Caki2 (cell line): ENCODE data around the gene STMND1. TPM values are rescaled to one million over a fixed set of nuclear protein-coding genes. Genes with fewer than 3 reads are reported as not detected.

Experiments used
- DNase-seq: peaks from one replicate; pipeline ENCODE4 v3.0.0-alpha.2; 2015; ENCODE audit warnings: low read depth
- in situ Hi-C: cut with HindIII; loops from 2 replicates; pipeline ENCODE4 v1.10.0; 2016; ENCODE audit warnings: low sequenced_read_pairs, low pct_unique_long_range_greater_than_20kb, mixed read lengths
- total RNA-seq: library from RNA; depleted of rRNA; stranded (reverse); fragments of >200 nt; shearing (Covaris generic); gene quantifications from 2 replicates; pipeline ENCODE4 v1.2.3, GENCODE V29; 2014; ENCODE audit warnings: low replicate concordance

Gene STMND1
- total RNA-seq, 1 experiment from 2014 or later = not detected

- no peak for DNase-seq
- in situ Hi-C loops = no loop called here
These were observed 8.2 kb upstream of the STMND1 start for GRCh38 chr6:17093686-17094085.

- in situ Hi-C loops = no loop called here
- DNase-seq = no peak
These were observed 5.8 kb upstream of the STMND1 start for GRCh38 chr6:17096096-17096495.

- DNase-seq = no peak
- in situ Hi-C loops = no loop called here
These were observed 5.2 kb upstream of the STMND1 start for GRCh38 chr6:17096652-17097051.

DNA sequence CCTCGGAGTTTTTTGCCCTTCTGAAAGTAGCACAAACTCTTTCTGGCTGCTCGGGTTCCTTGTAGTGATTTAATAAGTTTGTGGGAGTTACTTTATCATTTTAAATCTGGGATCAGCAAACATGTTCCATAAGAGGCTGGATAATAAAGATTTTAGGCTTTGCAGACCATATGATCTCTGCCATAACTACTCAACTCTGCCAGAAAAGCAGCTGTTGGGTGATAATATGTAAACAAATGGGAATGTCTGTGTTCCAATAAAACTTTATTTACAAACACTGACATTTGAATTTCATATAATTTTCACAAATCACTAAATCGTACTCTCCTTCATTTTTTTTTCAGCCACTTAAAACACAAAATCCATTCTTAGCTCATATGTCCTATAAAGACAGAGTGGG is 3.9 kb upstream of the STMND1 start:
- no peak for DNase-seq
- in situ Hi-C loops = no loop called here

DNA sequence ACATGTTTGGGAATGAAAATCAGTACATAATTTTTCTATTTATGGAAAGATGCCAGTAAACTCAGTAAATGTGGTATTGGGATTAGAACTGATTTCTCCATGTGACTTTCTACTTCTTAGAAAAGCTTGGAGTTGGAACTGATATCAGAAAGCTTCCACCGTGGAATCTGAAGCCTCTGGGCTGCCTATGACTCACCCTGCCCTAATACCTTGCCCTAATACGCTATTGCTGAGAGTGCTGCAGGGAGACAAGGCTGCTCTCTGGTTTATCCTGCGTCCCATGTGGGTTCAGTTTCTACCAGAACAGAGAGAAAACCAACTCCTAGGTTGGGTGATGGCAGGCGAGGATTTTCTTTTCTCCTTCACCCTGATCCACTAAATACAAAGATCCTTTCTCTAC is 3.3 kb upstream of the STMND1 start:
- no peak for DNase-seq

GRCh38 chr6:17099401-17100059 is 2.3 kb upstream of the STMND1 start:
- in situ Hi-C loops = no loop called here
- DNase-seq = no peak

More for the DNA sequence above, 3.3 kb upstream of the STMND1 start:
- in situ Hi-C loops = no loop called here

GRCh38 chr6:17100806-17101205 is 1.0 kb upstream of the STMND1 start:
- no peak for DNase-seq
- in situ Hi-C loops = no loop called here

DNA sequence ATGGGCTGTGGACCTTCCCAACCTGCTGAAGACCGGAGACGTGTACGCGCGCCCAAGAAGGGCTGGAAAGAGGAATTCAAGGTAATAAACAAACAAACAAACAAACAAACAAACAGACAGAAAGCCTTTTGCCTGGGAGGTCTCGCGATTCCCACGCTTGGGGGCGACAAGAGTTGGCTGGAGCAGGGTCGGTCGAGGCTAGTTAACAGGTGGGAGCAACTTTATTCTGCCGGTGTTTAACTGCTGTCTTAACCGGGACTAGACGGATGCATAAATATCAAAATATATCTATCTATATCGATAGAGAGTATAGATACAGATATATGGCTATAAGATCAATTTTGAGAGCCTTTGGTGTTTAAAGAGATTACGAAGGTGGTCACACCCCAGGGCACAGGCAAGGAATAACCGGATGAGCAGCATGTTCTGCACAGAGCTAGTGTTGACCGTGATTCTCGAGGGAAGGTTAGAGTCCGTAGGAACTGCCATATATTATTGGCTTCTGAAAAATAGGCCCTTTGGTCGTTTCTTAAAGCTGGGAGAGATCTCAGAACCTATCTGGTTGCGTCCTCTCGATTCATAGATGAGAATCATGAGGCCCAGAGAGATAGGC is 514 bp downstream of the STMND1 start:
- in situ Hi-C loops = no loop called here
- DNase-seq = no peak

DNA sequence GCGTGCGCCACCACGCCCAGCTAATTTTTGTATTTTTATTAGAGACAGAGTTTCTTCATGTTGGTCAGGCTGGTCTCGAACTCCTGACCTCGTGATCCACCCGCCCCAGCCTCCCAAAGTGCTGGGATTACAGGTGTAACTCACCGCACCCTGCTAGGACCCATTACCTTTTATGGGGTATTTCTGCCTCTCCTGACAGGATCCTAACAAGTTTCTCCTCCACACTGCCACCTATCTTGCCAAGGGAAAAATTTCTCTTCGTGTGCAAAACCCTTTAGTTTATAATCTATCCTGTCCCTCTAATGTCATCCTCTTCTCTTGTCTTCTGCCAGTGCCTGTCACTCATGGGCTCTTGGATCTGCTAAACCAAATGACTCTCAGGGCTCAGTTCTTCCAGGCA is 1.9 kb downstream of the STMND1 start:
- DNase-seq = no peak
- in situ Hi-C loops = no loop called here

- in situ Hi-C loops = no loop called here
- no peak for DNase-seq
These were observed 6.0 kb downstream of the STMND1 start for GRCh38 chr6:17107863-17108262.

- DNase-seq = peak; percentile 76
These were observed 13.6 kb downstream of the STMND1 start for GRCh38 chr6:17115251-17116116.

DNA sequence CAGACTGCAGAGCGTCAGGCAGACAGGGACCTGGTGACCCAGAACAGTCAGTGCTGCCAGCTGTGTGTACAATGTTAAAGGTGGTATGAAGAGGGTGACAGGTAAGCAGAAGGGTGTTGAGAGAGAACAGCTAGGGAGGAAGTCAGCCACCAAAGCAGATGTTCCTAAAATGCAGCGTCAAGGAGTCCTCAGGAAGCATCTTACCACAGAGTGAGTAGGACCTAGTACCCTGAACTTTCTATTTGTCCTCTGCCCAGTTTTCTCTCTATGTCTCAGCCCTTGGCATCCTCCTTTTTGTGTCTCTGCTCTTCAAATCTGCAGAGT is 14.2 kb downstream of the STMND1 start:
- in situ Hi-C loops = no loop called here
- DNase-seq = no peak

More at GRCh38 chr6:17115251-17116116, 13.6 kb downstream of the STMND1 start:
- in situ Hi-C loops = no loop called here

DNA sequence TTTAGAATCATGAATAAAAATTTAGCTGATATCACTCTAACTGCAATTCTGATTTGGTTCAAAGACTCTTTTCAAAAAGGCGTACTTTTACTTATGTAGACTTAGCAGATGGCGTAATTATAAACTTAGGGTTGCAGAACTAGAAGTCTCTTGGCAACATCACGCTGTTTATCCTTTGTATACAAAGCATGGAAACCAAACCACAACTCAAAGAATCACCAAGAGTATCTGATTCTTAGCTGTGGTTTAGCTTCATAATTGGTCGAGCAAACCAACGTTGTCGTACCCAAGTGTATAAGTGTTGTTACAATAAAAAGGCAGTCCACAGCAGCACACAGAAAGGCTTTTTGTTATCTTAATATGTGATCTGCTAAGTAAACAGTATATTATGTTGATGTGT is 18.2 kb downstream of the STMND1 start:
- in situ Hi-C loops = no loop called here
- DNase-seq = no peak

- no peak for DNase-seq
- in situ Hi-C loops = no loop called here
These were observed 23.6 kb downstream of the STMND1 start for GRCh38 chr6:17125407-17125806.

GRCh38 chr6:17130786-17131185 is 28.9 kb downstream of the STMND1 start:
- DNase-seq = no peak
- in situ Hi-C loops = no loop called here

GRCh38 chr6:17132967-17133366 is 31.1 kb downstream of the STMND1 start:
- DNase-seq = no peak
- in situ Hi-C loops = no loop called here

DNA sequence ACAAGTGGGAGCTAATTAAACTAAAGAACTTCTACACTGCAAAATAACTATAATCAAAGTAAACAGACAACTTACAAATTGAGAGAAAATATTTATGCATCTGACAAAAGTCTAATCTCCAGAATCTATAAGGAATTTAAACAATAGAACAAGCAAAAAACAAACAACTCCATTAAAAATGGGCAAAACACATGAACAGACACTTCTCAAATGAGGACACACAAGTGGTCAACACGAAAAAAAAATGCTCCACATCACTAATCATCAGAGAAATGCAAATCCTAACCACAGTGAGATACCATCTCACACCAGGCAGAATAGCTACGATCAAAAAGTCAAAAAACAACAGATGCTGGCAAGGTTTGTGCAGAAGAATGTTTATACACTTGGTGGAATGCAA is 36.2 kb downstream of the STMND1 start:
- no peak for DNase-seq
- in situ Hi-C loops = no loop called here

DNA sequence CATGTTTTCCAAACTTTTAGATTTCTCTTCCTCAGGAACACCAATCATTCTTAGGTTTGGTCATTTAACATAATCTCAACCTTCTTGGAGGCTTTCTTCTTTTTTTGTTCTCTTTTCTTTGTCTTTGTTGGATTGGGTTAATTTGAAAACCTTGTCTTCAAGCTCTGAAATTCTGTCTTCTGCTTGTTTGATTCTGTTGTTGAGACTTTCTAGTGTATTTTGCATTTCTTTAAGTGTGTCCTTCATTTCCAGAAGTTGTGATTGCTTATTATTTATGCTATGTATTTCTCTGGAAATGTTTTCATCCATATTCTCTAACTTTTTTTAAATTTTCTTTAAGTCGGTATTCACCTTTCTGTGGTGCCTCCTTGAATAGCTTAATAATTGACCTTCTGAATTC is 42.2 kb downstream of the STMND1 start:
- DNase-seq = no peak
- in situ Hi-C loops = no loop called here

DNA sequence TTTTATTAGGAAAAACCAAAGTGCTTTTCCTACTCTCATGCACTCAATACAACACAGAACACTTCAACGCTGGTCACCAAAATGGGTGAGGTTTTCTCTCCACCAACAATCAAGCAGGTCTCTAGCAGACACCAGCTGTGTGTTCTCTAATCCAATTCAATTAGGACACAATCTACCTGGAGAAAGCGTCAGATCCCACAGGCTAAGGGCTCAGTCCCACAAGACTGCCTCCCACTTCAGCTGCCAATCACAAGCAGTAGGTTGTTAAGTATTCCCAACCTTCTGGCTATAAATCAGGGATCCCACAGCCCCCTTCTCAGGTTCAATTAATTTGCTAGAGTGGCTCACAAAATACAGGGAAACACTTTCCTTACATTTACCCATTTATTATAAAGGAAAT is 47.7 kb downstream of the STMND1 start:
- in situ Hi-C loops = no loop called here
- no peak for DNase-seq
